Germinal center (tissue), 1 donor: ENCODE results near the gene DDIT4.
"Not testable (repeated sequence)": the region's sequence is repeated elsewhere in the genome, so short reads cannot be mapped to it uniquely, and the experiment has no call there.

Experiments used
- DNase-seq: peaks from one replicate; pipeline ENCODE4 v3.0.0; 2012; ENCODE audit warnings: mixed read lengths, low spot score

DDIT4 gene

DNA sequence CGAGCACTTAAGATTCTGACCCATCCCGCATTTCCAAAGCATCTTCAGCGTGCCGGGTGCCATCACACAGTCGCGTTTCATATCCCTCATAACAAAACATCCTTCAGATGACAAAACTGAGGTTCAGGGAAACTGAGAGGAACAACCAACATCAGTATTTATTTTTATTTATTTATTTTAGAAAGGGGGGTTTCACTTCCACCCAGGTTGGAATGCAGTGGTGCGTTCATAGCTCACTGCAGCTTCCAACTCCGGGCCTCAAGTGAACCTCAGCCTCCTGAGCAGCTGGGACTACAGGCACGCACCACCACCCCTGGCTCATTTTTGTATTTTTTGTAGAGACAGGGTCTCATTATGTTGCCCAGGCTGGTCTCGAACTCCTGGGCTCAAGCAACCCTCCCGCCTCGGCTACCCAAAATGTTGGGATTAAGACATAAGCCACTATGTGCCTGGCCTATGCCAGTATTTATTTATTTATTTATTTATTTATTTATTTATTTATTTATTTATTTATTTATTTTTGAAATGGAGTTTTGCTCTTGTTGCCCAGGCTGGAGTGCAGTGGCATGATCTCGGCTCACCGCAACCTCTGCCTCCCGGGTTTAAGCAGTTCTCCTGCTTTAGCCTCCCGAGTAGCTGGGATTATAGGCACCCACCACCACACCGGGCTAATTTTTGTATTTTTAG, 24.4 kb upstream of the DDIT4 start:
- DNase-seq: not testable (repeated sequence)

- no peak for DNase-seq
These were observed 23.1 kb upstream of the DDIT4 start for GRCh38 chr10:72250666-72251065.

DNA sequence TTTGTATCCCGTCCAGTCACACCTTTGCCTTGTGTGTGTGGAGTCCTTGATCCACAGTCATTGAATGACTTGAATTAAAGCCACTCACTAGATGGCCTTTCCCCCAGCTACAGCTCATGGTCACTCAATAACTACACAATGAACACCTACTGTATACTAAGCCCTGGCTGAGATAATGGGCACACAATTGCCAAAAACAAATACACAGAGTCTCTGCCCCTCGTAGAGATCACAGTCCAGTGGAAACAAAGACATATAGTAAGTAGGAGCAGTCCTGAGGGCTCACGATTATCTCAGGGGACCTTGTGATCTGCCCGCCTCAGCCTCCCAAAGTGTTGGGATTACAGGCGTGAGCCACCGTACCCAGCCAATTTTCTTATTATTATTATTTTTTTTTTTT, 22.1 kb upstream of the DDIT4 start:
- no peak for DNase-seq

- DNase-seq: no peak
These were observed 20.8 kb upstream of the DDIT4 start for GRCh38 chr10:72252972-72253371.

DNA sequence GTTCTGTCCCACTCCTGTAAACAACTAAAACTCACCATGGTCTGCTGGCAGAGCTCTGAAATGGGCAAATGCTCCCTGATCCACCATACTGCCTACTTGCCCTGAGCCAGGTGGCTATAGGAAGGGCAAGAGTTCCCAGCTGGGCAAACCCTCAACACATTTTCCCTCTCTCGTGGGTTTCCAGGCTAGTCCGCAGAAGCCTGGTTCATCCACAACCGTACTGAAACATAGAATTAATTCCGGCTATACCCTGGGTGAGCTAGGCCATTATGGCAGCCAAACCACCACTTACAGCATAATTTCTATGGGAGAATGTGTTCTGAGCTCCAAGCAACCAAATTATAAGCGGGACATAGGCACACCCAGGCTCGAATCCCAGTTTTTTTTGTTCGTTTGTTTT, 20.1 kb upstream of the DDIT4 start:
- DNase-seq: no peak

- DNase-seq: peak; percentile 45
These were observed 18.7 kb upstream of the DDIT4 start for GRCh38 chr10:72254813-72255568.

DNA sequence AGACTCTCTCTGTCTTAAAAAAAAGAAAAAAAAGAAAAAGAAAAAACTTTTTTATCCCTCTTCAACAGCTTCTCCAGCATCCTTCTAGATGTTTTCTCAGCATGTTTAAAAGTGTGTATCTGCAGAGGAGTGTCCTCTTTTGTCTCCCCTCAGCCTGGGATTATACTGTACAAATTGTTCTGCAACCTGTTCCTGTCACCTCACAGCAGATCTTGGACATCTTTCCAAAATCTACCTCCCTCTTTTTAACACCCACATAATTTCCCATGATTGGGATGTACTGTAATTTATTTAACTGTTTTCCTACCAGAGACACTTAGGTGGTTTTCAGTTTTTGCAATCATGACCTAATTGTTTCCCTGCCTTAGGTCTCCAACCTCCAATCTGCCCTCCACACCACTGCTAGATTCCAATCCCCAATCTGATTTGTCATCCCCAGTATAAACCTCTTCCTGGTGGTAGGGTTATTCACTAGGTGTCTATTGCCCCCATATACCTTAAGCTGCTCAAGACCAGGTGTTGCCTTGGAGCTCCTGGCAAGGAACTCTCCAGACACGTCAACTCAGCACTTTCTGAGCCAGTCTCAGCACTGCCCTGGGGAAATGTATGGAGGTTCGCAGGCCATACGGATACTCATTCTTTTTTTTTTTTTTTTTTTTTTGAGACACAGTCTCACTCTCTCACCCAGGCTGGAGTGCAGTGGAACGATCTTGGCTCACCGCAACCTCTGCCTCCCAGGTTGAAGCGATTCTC, 17.6 kb upstream of the DDIT4 start:
- no peak for DNase-seq

GRCh38 chr10:72257051-72257892, 16.5 kb upstream of the DDIT4 start:
- peak; percentile 52 for DNase-seq

GRCh38 chr10:72258617-72259016, 15.1 kb upstream of the DDIT4 start:
- DNase-seq: no peak

DNA sequence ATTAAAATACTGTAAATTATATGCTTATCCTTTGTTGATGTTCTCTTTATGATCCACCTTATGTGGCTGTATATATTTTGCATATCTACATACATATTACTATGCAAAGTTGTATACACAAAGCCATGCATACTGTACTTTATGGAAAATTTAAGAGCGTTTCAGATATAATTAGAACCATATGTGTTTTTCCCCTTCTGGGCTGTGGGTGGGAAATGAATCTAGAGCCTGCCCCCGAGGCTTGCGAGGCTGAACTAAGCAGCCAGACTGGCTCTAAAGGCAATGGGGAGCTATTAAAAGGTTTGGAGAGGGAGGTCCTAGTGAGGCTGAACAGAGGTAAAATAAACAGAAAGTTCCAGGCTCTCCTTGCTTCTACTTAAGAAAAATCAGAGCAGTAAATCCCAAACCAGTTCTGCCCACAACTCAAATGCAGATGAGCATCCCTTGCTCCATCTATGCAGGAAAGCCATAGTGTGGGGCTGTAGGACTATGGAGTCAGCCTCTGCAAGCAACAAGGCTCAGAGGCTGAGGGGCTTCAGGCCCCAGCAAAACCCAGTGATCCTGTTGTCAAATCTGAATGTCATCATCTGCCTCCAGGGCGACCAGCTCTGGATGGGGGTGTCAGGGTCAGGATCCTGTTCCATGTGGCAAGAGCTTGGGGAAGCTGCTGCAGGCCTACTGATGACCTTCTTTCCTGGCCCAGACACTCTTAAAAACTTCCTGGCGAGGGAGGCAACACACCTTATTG, 14.1 kb upstream of the DDIT4 start:
- DNase-seq: peak; percentile 36

GRCh38 chr10:72260239-72260975, 13.3 kb upstream of the DDIT4 start:
- peak; percentile 91 for DNase-seq

DNA sequence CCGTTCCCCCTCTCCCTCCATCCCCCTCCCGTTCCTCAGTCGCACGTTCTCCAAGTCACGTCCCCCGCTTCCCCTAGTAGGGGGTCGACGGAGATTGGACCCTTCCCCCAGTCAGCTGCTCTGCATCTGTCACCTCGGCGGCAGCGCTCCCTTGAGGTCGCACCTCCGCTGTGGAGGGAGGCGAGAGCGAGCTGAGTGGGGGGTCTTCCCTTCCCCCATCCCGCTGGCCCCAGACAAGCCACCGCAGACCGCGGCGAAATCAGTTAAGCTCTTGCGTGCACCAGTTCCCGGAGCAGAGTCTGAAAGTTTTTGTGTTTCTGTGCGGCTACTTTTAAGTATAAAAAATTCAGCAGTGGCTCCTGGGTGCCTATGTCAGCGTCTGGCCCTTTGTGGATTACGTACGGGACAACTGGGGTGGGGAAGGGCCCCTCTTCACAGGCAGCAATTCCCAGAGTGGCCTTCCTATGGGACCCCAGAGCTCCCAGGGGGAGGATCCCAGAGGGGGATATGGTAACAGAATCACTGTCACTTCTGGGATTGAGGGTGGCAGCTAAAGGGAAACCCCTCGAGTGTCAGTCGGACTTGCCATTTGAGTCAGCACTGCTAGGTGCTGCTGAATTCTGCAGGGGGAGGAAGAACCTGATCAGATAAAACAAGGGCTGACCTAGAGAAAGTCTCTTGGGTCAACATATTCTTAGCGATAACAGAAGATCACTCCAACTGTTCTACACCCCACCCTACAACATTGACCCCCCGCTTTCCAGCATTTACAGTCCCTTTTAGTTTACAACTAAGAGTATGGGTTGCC, 12.5 kb upstream of the DDIT4 start:
- peak; percentile 55 for DNase-seq

GRCh38 chr10:72261784-72262404, 11.8 kb upstream of the DDIT4 start:
- no peak for DNase-seq

GRCh38 chr10:72263613-72264241, 10.0 kb upstream of the DDIT4 start:
- no peak for DNase-seq

- DNase-seq: no peak
These were observed 9.2 kb upstream of the DDIT4 start for GRCh38 chr10:72264536-72264935.

GRCh38 chr10:72265508-72265907, 8.2 kb upstream of the DDIT4 start:
- DNase-seq: no peak

GRCh38 chr10:72265990-72266865, 7.5 kb upstream of the DDIT4 start:
- DNase-seq: no peak

- no peak for DNase-seq
These were observed 6.3 kb upstream of the DDIT4 start for GRCh38 chr10:72267381-72267780.
